Parathyroid adenoma (tissue), 2 donors: ENCODE data around the gene RAB28.

Experiments
- H2AFZ ChIP-seq: fragments of 300-600 bp; sonication (generic); one replicate; pipeline ENCODE4 v1.7.0; 2017; ENCODE audit warnings: antibody characterized with exemption, mild to moderate bottlenecking
- H3K27ac ChIP-seq: fragments of 300-600 bp; sonication (generic); one replicate; pipeline ENCODE4 v1.7.0; 2017
- H3K27me3 ChIP-seq: fragments of 300-600 bp; sonication (generic); one replicate; pipeline ENCODE4 v1.7.0; 2017; ENCODE audit warnings: low read length; ENCODE audit not compliant: control insufficient read depth, insufficient read depth
- H3K36me3 ChIP-seq: fragments of 300-600 bp; sonication (generic); one replicate; pipeline ENCODE4 v1.7.0; 2017; ENCODE audit warnings: low read length; ENCODE audit not compliant: control insufficient read depth, insufficient read depth
- H3K4me1 ChIP-seq: fragments of 300-600 bp; sonication (generic); one replicate; pipeline ENCODE4 v1.7.0; 2017; ENCODE audit warnings: control low read depth
- H3K4me2 ChIP-seq: fragments of 300-600 bp; sonication (generic); one replicate; pipeline ENCODE4 v1.7.0; 2017; ENCODE audit warnings: low read length
- H3K4me3 ChIP-seq: fragments of 300-600 bp; sonication (generic); one replicate; pipeline ENCODE4 v1.7.0; 2017; ENCODE audit warnings: low read depth, low read length
- H3K79me2 ChIP-seq: fragments of 300-600 bp; sonication (generic); one replicate; pipeline ENCODE4 v1.7.0; 2017; ENCODE audit warnings: control low read depth
- H3K9ac ChIP-seq: fragments of 300-600 bp; sonication (generic); one replicate; pipeline ENCODE4 v1.7.0; 2017; ENCODE audit warnings: mild to moderate bottlenecking
- H3K9me3 ChIP-seq: fragments of 300-600 bp; sonication (generic); one replicate; pipeline ENCODE4 v1.7.0; 2017; ENCODE audit warnings: low read length; ENCODE audit not compliant: control insufficient read depth
- CTCF ChIP-seq: fragments of 300-600 bp; sonication (generic); IDR thresholded peaks from one replicate; pipeline ENCODE4 v1.7.0; 2017; ENCODE audit warnings: antibody characterized with exemption, mild to moderate bottlenecking
- donor health status: primary hyperparathyroidism.

Gene RAB28

GRCh38 chr4:13522282-13523104 lies 38.4 kb upstream of the RAB28 start:
- Histone ChIP-seq H3K4me2 (peak overlapping the region; percentile 11), H3K9me3 (peaks cover 3% of the 10 kb centered on the region), H3K79me2 (no peaks in the 10 kb centered on the region), H2AFZ (no peak overlapping the region), H3K4me3 (no peak overlapping the region), H3K36me3 (peaks cover 3% of the 10 kb centered on the region), H3K9ac (no peak overlapping the region), H3K27ac (no peak overlapping the region), H3K4me1 (no peaks in the 10 kb centered on the region), H3K27me3 (peaks cover 18% of the 10 kb centered on the region)
- no peak for TF ChIP-seq CTCF

- Histone ChIP-seq H2AFZ (no peak overlapping the region), H3K9me3 (peaks cover 3% of the 10 kb centered on the region), H3K9ac (no peak overlapping the region), H3K79me2 (no peaks in the 10 kb centered on the region), H3K27me3 (peaks cover 9% of the 10 kb centered on the region), H3K4me2 (no peak overlapping the region), H3K27ac (no peak overlapping the region), H3K36me3 (peaks cover 3% of the 10 kb centered on the region), H3K4me1 (no peaks in the 10 kb centered on the region), H3K4me3 (no peak overlapping the region)
- no peak for TF ChIP-seq CTCF
Observed at GRCh38 chr4:13521047-13521446, 36.9 kb upstream of the RAB28 start.

DNA sequence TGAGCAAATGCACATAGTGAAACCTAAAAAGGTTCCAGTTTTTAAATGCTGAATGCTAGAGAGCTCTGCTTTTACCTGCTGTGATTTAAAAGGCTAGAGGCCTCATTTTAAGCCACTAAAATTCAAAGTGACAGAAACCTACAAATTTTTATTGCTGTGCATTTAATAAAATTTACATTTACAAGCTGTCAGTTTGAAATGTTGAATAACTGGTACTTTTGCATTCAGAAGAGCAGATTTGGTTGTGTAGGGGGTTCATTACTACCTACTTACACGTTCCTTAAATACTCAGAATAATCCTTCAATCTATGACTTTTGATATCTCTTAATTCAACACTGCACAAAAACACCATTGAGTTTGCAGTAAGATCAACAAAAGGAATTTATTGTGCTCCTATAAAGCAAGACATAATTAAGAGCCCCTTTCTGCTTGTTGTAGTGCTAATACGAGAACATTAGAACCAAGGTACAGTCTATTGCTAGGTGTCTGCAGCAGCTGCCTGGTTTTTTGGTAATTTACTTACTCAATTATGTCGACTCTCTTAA lies 32.2 kb upstream of the RAB28 start:
- no peak for TF ChIP-seq CTCF
- H3K79me2 ChIP-seq, result no peaks in the 10 kb centered on the region
- peaks cover 4% of the 10 kb centered on the region for H3K27me3 ChIP-seq
- H3K4me2 ChIP-seq, result no peak overlapping the region
- no peak overlapping the region for H3K4me3 ChIP-seq
- H3K27ac ChIP-seq, result no peak overlapping the region
- H3K36me3 ChIP-seq, result no peaks in the 10 kb centered on the region
- H2AFZ ChIP-seq, result no peak overlapping the region
- H3K4me1 ChIP-seq, result no peaks in the 10 kb centered on the region
- no peaks in the 10 kb centered on the region for H3K9me3 ChIP-seq
- H3K9ac ChIP-seq, result no peak overlapping the region

DNA sequence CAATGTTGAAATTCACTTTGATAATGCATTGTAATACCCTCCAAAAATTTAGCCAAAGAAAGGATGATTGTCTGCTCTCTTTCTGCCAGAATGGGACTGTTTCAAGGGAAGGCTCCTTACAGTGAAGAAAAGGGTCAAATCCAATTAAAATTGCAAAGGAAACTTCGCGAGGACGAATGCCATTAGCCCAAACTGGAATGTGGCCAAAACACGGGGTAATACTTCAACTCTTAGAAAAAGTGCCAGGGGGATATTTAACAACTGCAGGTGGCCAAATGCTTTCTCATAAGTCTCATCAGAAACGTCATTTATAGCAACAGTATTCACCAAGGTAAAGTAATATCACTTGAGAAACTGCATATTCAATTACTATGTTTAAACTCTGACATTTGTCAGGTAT lies 31.1 kb upstream of the RAB28 start:
- Histone ChIP-seq H3K4me1 (no peaks in the 10 kb centered on the region), H3K27ac (no peak overlapping the region), H3K4me3 (no peak overlapping the region), H3K9me3 (no peaks in the 10 kb centered on the region), H3K4me2 (no peak overlapping the region), H3K36me3 (no peaks in the 10 kb centered on the region), H3K9ac (no peak overlapping the region), H3K79me2 (no peaks in the 10 kb centered on the region), H2AFZ (no peak overlapping the region), H3K27me3 (no peaks in the 10 kb centered on the region)
- TF ChIP-seq CTCF, result no peak

GRCh38 chr4:13514722-13515121 lies 30.6 kb upstream of the RAB28 start:
- Histone ChIP-seq H3K36me3 (no peaks in the 10 kb centered on the region), H3K27me3 (no peaks in the 10 kb centered on the region), H3K9ac (no peak overlapping the region), H3K27ac (no peak overlapping the region), H3K9me3 (no peaks in the 10 kb centered on the region), H2AFZ (no peak overlapping the region), H3K4me3 (no peak overlapping the region), H3K4me2 (no peak overlapping the region), H3K79me2 (no peaks in the 10 kb centered on the region), H3K4me1 (no peaks in the 10 kb centered on the region)
- no peak for TF ChIP-seq CTCF
